Neural crest cell (in vitro differentiated cells): ENCODE results near the gene NEK8. TPM values are rescaled to one million over a fixed set of nuclear protein-coding genes. Genes with fewer than 3 reads are reported as not detected.
"Not testable (repeated sequence)": the region's sequence is repeated elsewhere in the genome, so short reads cannot be mapped to it uniquely, and the experiment has no call there.

Source experiments
- DNase-seq: peaks from one replicate; pipeline ENCODE4 v3.0.0; 2021; ENCODE audit warnings: low read depth, mixed read lengths, low spot score
- H3K27ac Mint-ChIP-seq: one replicate; pipeline ENCODE4 v1.8.0; 2021; ENCODE audit warnings: mild to moderate bottlenecking, mixed read lengths; ENCODE audit not compliant: unreplicated experiment
- H3K27me3 Mint-ChIP-seq: 2 replicates; pipeline ENCODE4 v1.8.0; 2021; ENCODE audit warnings: low read depth, mild to moderate bottlenecking, mixed read lengths
- H3K36me3 Mint-ChIP-seq: 2 replicates; pipeline ENCODE4 v1.8.0; 2021; ENCODE audit warnings: low read depth, mild to moderate bottlenecking, mixed read lengths
- H3K4me1 Mint-ChIP-seq: 2 replicates; pipeline ENCODE4 v1.8.0; 2021; ENCODE audit warnings: mixed read lengths
- H3K4me3 Mint-ChIP-seq: one replicate; pipeline ENCODE4 v1.8.0; 2021; ENCODE audit warnings: mild to moderate bottlenecking, mixed read lengths
- H3K9me3 Mint-ChIP-seq: 2 replicates; pipeline ENCODE4 v1.8.0; 2021; ENCODE audit warnings: mixed read lengths
- CTCF ChIP-seq: fragments of 200-600 bp; sonication (generic); conservative IDR thresholded peaks from 2 replicates; pipeline ENCODE4 v1.5.0; 2021; ENCODE audit warnings: antibody characterized with exemption, mild to moderate bottlenecking
- total RNA-seq: library from RNA; stranded (reverse); gene quantifications from 2 replicates; pipeline ENCODE4 v1.2.1, GENCODE V29; 2021

The NEK8 gene
- total RNA-seq, 1 donor from 2014 or later = 6.2 TPM

DNA sequence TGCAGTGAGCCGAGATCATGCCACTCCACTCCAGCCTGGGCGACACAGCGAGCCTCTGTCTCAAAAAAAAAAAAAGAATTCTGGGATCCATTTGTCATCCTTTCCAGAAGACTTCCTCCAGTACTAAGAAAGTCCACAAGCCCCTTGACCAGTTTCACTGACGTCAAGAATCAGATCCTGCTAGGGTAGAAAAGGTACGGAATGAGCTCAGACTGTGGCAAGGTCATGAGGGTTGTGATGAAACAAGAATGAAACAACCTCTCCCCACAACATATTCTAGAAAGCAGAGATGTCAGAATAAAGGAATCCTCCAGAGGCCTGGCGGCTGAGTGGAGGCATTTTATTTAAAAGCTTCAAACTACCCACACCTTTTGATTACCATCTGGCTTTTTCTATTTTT is 45.1 kb downstream of the NEK8 start:
- H3K27me3 Mint-ChIP-seq = no peaks in the 10 kb centered on the region
- DNase-seq = no peak
- H3K27ac Mint-ChIP-seq = no peak overlapping the region
- H3K36me3 Mint-ChIP-seq = no peaks in the 10 kb centered on the region
- no peaks in the 10 kb centered on the region for H3K9me3 Mint-ChIP-seq
- H3K4me3 Mint-ChIP-seq = no peak overlapping the region
- TF ChIP-seq CTCF = no peak
- peaks cover 7% of the 10 kb centered on the region for H3K4me1 Mint-ChIP-seq

GRCh38 chr17:28774206-28774605 is 45.6 kb downstream of the NEK8 start:
- Mint-ChIP-seq H3K9me3 (no peaks in the 10 kb centered on the region), H3K4me1 (peaks cover 7% of the 10 kb centered on the region), H3K27ac (no peak overlapping the region), H3K4me3 (no peak overlapping the region), H3K36me3 (peaks cover 4% of the 10 kb centered on the region), H3K27me3 (no peaks in the 10 kb centered on the region)
- DNase-seq = no peak
- TF ChIP-seq CTCF = no peak

- no peaks in the 10 kb centered on the region for H3K27me3 Mint-ChIP-seq
- TF ChIP-seq CTCF = no peak
- H3K4me3 Mint-ChIP-seq = no peak overlapping the region
- DNase-seq = no peak
- H3K4me1 Mint-ChIP-seq = no peaks in the 10 kb centered on the region
- peaks cover 7% of the 10 kb centered on the region for H3K36me3 Mint-ChIP-seq
- H3K9me3 Mint-ChIP-seq = no peaks in the 10 kb centered on the region
- no peak overlapping the region for H3K27ac Mint-ChIP-seq
Observed at GRCh38 chr17:28777178-28777577, 48.6 kb downstream of the NEK8 start.

DNA sequence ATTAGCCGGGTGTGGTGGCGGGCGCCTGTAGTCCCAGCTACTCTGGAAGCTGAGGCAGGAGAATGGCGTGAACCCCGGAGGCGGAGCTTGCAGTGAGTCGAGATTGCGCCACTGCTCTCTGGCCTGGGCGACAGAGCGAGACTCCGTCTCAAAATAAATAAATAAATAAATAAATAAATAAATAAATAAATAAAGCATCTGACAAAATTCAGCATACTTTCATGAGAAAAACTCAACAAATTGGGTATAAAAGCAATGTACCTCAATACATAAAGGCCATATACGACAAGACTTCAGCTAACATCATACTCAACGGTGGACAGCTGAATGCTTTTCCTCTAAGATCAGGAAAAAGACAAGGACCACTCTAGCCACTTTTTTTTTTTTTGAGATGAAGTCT is 51.0 kb downstream of the NEK8 start:
- not testable (repeated sequence) for H3K27ac Mint-ChIP-seq, H3K36me3 Mint-ChIP-seq, H3K4me1 Mint-ChIP-seq, H3K9me3 Mint-ChIP-seq, H3K27me3 Mint-ChIP-seq, H3K4me3 Mint-ChIP-seq, DNase-seq

GRCh38 chr17:28783161-28783560 is 54.6 kb downstream of the NEK8 start:
- Mint-ChIP-seq H3K4me3 (no peak overlapping the region), H3K27me3 (no peaks in the 10 kb centered on the region), H3K36me3 (peaks cover 7% of the 10 kb centered on the region), H3K9me3 (no peaks in the 10 kb centered on the region), H3K4me1 (no peaks in the 10 kb centered on the region), H3K27ac (no peak overlapping the region)
- no peak for DNase-seq
- no peak for TF ChIP-seq CTCF

DNA sequence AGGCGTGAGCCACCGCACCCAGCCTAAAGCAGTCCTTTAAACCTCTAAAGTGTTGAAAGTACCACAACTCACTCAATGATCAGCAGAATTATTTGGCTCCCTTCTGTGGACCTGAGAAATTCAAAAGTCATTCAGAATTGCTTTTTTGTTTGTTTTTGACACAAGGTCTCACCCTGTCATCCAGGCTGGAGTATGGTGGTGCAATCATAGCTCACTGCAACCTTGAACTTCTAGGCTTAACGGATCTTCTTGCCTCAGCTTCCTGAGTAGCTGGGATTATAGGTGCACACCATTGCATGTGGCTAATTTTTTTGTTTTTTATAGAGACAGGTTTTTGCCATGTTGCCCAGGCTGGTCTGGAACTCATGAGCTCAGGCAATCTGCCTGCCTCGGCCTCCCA is 59.5 kb downstream of the NEK8 start:
- no peaks in the 10 kb centered on the region for H3K36me3 Mint-ChIP-seq
- H3K9me3 Mint-ChIP-seq = no peaks in the 10 kb centered on the region
- no peak overlapping the region for H3K4me3 Mint-ChIP-seq
- peak overlapping the region; percentile 12 for H3K27ac Mint-ChIP-seq
- no peaks in the 10 kb centered on the region for H3K4me1 Mint-ChIP-seq
- no peak for TF ChIP-seq CTCF
- no peaks in the 10 kb centered on the region for H3K27me3 Mint-ChIP-seq
- no peak for DNase-seq

Other genes starting within 250 kb of the NEK8 start
- not detected in 2 replicates for gene FOXN1, start 222.4 kb upstream of the NEK8 start, total RNA-seq
- 59.1 and 63.5 TPM in 2 replicates for gene UNC119, start 176.2 kb upstream of the NEK8 start, total RNA-seq
- gene PIGS, start 157.3 kb upstream of the NEK8 start, total RNA-seq = 63.5 and 71.1 TPM in 2 replicates
- gene ALDOC, start 151.9 kb upstream of the NEK8 start, total RNA-seq = 16.1 and 22.2 TPM in 2 replicates
- 147 and 151 TPM in 2 replicates for gene SPAG5, start 129.8 kb upstream of the NEK8 start, total RNA-seq
- 31.0 and 34.2 TPM in 2 replicates for gene RSKR, start 114.6 kb upstream of the NEK8 start, total RNA-seq
- gene BLTP2, start 83.6 kb upstream of the NEK8 start, total RNA-seq = 175 and 191 TPM in 2 replicates
- gene SDF2, start 66.9 kb upstream of the NEK8 start, total RNA-seq = 47.4 and 48.2 TPM in 2 replicates
- gene SUPT6H, start 66.6 kb upstream of the NEK8 start, total RNA-seq = 70.0 and 72.2 TPM in 2 replicates
- gene PROCA1, start 16.9 kb upstream of the NEK8 start, total RNA-seq = 11.7 and 12.5 TPM in 2 replicates
- 83.5 and 87.4 TPM in 2 replicates for gene RAB34, start 10.9 kb upstream of the NEK8 start, total RNA-seq
- 1,750 and 1,862 TPM in 2 replicates for gene RPL23A, start 8.8 kb upstream of the NEK8 start, total RNA-seq
- gene TLCD1, start 2.6 kb upstream of the NEK8 start, total RNA-seq = 6.1 and 6.3 TPM in 2 replicates
- 163 and 172 TPM in 2 replicates for gene TRAF4, start 15.2 kb downstream of the NEK8 start, total RNA-seq
- gene FAM222B, start 114.0 kb downstream of the NEK8 start, total RNA-seq = 29.6 and 33.0 TPM in 2 replicates
- 63.0 and 64.4 TPM in 2 replicates for gene ERAL1, start 126.2 kb downstream of the NEK8 start, total RNA-seq
- 132 and 133 TPM in 2 replicates for gene FLOT2, start 168.9 kb downstream of the NEK8 start, total RNA-seq
- gene DHRS13, start 174.3 kb downstream of the NEK8 start, total RNA-seq = 28.7 and 32.6 TPM in 2 replicates
- 60.8 and 64.7 TPM in 2 replicates for gene PHF12, start 222.7 kb downstream of the NEK8 start, total RNA-seq